Epithelial cell of esophagus (primary cell): Measurements from ENCODE around the gene ZBTB9.
A peak's percentile ranks its signal among the peaks of the same experiment; 100 is the strongest.

ENCODE experiments used
- DNase-seq: peaks from one replicate; pipeline ENCODE4 v3.0.0; 2010; ENCODE audit warnings: low read depth
- H3K4me3 ChIP-seq: 2 replicates; pipeline ENCODE4 v1.5.1; 2011; ENCODE audit warnings: mild to moderate bottlenecking, low read length, control low read depth
- TF ChIP-seq, protein P1 (sequence below): IDR thresholded peaks from 2 replicates; pipeline ENCODE4 v1.5.1; 2011; ENCODE audit warnings: low read depth, mild to moderate bottlenecking, low read length, control low read depth, inconsistent platforms; ENCODE audit not compliant: insufficient read depth; ENCODE audit errors: missing control alignments

Gene ZBTB9

DNA sequence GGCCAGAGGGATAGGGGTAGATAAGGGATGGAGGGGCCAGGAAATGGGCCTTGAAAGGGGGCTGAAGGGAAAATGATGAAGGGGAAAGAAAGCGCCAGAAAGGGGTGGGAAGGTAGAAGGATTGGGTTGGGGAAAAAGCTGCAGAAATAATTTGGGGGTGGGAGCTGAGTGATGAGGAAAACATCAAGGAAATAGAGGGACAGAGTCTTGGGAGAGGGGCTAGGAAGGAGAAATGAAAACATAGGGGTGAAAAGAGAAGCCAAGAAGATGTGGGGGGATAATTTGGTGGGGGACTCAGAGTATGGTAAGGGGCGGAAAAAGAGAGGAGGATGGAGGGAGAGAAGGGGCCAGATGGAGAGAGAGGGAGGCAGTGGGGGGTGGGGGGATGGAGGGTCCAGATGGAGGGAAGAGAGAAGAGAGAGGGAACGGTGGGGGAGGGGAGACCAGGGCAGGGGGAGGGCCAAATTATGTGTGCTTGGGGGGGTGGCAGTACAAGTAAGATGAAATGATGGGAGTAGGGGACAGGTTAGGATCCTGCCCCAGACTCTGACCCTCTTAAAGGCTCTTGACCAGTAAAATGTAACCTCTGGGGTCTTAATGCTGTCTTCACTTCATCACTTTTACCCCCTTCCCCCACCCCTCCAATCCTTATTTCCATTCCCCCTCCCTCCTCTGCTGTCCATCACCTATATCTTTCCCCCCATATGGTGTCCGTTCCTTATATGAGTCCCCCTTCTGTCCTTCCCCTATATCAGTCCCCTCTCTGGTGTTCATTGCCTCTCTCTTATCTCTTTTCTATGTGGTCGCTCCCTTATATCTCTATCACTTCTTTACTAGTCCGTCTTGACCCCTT, 33.7 kb upstream of the ZBTB9 start:
- H3K4me3 ChIP-seq: no peak overlapping the region
- TF ChIP-seq, protein P1, sequence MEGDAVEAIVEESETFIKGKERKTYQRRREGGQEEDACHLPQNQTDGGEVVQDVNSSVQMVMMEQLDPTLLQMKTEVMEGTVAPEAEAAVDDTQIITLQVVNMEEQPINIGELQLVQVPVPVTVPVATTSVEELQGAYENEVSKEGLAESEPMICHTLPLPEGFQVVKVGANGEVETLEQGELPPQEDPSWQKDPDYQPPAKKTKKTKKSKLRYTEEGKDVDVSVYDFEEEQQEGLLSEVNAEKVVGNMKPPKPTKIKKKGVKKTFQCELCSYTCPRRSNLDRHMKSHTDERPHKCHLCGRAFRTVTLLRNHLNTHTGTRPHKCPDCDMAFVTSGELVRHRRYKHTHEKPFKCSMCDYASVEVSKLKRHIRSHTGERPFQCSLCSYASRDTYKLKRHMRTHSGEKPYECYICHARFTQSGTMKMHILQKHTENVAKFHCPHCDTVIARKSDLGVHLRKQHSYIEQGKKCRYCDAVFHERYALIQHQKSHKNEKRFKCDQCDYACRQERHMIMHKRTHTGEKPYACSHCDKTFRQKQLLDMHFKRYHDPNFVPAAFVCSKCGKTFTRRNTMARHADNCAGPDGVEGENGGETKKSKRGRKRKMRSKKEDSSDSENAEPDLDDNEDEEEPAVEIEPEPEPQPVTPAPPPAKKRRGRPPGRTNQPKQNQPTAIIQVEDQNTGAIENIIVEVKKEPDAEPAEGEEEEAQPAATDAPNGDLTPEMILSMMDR: no peak
- DNase-seq: no peak

DNA sequence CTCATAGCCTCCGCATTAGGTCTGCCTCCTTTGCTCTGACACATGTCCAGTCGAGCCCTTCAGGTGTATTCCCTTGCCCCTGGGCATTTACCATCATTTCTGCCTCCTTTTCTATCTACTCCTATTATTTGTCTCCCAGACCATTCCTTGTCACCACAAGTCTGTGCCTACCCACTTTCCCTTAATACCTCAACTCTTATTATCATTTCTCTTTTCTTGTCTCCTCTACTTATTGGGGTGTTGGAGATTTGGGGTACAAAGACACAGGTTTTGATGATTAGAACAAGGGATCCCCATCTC, 33.1 kb upstream of the ZBTB9 start:
- TF ChIP-seq, protein P1: no peak
- no peak overlapping the region for H3K4me3 ChIP-seq
- no peak for DNase-seq

DNA sequence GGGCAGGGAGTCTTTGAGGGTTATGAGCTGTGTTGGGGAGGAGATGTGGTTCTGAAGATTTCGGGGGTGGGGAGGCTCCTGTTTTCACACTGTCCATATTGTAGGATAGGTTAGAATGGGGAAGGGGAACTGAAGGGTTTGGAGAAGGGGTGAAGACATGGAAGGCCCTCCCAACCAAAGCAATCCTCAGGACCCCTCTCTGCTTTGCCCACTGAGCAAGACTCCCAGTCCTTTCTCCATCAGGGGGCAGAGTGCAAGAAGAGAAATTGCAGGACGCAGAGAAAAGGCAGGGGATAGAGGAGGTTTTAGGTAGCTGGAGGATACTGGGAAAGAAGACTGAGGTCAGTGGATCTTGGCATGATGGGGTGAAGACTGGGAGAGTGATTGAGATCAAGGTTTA, 30.6 kb upstream of the ZBTB9 start:
- H3K4me3 ChIP-seq: no peak overlapping the region
- DNase-seq: no peak
- TF ChIP-seq, protein P1: no peak

DNA sequence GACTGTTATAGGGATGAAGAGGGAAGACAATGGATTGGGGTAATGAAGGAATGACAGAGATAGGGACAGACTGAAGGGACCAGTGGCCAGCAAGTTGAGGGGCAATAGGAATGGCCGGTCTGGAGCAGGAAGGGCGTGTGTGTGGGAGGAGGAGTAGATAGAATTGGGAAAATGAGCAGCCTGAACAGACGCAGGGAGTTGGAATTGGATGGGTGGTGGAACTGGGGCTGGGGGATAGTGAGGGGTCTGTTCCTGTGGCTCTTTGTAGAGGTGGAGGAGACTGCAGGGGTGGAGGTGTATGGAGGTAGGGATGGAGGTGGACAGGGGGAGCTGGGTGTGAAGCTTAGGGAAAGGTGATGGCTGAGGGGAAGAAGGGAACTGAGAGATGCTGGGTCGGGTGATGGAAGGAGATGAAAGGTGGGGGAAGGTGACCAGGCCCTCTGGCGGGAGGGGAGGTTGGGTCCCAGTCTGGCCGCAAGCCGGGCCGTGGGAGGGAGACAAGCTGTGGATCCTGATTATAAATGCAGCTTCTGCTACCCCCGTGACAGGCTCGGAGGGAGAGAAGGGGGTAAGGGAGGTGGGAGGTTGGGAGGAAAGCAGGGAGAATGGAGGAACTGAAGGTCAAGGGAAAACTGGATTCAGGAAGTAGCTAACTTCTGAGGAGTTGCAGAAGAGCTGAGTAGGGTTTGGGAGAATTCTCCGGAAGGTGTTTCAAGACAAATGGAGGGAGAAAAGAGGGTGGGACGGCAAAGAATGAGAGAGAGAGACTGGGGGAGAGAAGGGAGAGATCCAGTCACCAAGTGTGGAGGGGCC, 29.3 kb upstream of the ZBTB9 start:
- TF ChIP-seq, protein P1: no peak
- DNase-seq: no peak
- H3K4me3 ChIP-seq: peak overlapping the region; percentile 78

DNA sequence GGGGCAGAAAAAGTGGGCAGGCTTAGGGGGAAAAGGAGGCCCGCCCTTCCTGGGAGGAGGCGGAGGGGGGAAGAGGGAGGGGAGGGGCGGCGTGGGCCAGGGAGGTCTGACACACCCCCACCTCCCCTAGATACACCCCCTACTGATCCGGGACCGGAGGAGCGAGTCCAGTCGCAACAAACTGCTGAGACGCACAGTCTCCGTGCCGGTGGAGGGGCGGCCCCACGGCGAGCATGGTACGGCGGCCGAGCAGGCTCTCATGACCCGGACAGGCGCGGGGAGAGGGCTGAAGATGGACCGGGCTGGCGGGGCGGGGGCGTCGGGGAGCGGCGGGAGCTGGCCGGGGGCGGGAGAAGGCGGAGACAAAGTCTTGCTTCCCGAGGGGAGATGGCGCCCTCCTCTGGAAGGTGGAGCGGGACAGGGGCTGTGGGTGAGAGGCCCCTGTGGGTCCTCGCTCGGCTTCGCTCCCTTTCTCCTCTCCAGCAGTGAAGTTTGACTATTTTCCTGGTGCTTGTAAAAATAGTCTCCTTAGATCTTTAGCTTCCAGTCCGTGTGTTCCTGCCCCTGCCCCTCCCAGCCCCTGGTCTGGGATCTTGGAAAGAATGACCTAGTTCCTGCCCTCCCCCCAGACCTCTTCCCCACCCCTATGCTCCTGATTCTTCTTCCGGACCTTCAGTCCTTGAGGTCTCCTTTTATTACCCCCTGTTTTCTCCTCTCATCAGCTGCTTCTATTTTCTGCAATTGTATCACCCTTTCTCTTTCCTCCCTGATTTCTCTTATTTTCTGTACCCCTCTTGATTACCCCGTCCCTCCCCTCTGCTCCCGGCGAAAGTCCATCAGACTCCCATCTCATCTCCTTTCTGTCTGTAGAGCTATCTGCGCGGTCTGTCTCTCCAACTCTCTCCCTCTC, 28.5 kb upstream of the ZBTB9 start:
- peak; percentile 86 for DNase-seq
- TF ChIP-seq, protein P1: peak; percentile 62
- H3K4me3 ChIP-seq: peak overlapping the region; percentile 78

DNA sequence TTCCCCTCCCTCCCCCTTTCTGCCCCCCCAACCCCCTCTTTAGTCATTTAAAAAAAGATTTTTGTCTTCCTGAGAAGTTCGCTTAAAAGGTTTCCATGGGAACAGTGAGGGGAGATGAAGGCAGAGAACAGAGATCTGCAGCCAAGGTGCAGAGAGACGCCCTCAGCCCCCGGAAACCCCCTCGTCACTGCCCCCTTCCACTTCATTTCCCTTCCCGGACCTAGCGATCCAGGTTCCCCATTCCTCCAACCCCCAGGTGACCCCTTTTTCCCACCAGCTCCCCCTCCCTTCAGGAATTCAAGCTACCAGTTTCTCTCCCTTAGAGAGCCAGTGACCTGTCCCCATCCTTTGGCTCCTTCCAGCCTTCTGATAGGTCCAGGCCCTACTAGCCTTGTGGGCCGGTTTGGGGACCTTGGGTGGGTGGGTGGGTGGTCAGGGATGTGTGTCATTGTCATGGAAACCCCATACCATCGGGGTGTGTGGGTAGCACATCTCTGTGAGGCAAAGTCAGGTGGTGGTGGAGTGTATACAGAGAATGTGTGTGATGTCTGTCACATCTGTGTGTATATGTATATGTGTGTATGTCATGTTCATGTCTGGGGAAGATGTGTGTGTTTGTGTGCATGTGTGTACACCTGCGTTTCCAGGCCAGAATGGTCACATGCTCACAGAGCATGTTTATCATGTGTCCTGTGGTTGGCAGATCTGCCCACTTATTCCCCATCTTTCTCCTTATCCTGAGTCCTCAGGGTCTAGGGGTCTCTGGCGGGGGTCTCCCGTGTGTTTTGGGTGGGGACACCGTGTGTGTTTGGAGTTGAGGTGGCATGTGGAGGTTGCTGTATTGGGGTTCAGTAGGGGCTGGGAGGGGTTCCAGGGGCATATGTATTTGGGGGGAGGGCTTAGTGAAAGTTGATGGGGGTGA, 27.5 kb upstream of the ZBTB9 start:
- peak; percentile 31 for DNase-seq
- H3K4me3 ChIP-seq: peak overlapping the region; percentile 78
- TF ChIP-seq, protein P1: no peak
